Activated T-cell treated with anti-CD3 and anti-CD28 coated beads, Interleukin-2, amount 50 U/mL, for 48 hours (primary cell): Measurements from ENCODE around the gene MAD2L2.
A peak's percentile ranks its signal among the peaks of the same experiment; 100 is the strongest.

Source experiments
- DNase-seq, 2 experiments: peaks; one replicate each; pipeline ENCODE4 v3.0.0-alpha.2; 2020

Gene MAD2L2

GRCh38 chr1:11704691-11705475 lies 23.9 kb upstream of the MAD2L2 start:
- no peak for DNase-seq

- no peak for DNase-seq
Measured at GRCh38 chr1:11704194-11704529, 23.2 kb upstream of the MAD2L2 start.

- no peak for DNase-seq
Measured at GRCh38 chr1:11703357-11704193, 22.6 kb upstream of the MAD2L2 start.

DNA sequence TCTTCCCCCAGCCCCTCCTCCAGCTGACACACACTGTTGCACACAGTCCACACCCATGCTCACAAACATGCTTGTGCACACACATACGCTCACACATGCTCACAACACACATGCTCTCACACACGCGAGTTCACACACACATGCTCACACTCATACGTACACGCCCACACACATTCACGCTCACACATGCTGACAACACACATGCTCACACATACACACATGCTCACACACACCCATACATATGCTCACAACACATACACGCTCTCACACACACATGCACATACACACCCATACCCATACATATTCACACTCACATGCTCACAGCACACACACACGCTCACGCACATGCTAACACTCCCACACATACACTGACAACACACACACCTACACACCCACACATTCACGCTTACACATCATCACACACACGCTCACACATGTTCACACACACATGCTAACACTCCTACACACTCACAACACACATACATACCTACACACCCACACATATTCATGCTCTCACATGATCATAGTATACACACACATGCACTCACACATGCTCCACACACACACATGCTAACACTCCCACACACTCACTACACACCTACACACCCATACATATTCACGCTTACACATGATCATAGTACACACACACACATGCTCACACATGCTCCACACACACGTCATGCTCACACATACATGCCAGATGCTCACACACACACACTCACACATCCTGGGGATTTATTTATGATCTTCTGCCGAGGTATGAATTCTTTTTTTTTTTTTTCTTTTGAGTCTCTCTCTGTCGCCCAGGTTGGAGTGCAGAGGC lies 21.2 kb upstream of the MAD2L2 start:
- DNase-seq, result no peak

- DNase-seq, result no peak
Measured at GRCh38 chr1:11701551-11701961, 20.6 kb upstream of the MAD2L2 start.

- no peak for DNase-seq
Measured at GRCh38 chr1:11700601-11701467, 19.9 kb upstream of the MAD2L2 start.

GRCh38 chr1:11697893-11698210 lies 16.9 kb upstream of the MAD2L2 start:
- DNase-seq, result no peak

DNA sequence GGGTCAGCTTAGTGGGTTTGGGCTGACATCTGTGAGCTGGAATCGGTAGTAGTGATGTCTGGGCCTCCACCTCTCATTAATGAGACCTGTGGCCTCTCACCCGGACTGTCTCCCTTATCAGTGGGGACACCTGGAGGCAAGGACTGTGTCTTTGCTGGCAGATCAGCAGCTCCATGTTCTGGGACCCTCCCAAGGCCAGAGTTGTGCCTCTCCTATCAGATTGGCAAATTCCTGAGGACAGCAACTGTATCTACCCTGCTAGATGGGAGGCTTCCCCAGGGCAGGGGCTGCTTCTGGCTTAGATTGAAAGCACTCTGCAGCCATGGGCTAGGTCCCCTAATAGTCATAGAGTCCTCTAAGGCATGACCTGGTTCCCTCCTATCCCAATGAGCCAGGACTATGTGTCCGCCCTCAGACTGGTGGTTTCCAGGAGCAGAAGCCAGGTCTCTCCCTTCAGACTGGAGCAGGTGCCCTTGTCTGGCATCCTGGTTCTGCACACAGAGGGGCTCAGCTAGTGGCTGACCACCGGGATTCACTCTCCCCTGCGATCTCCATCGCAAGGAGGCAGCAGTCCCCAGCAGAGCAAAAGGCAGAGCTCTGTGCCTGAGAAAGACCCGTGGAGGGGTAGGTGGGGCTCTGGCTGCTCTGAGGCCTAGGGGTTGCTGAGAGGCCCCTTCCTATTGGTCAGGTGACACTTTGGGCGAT lies 16.4 kb upstream of the MAD2L2 start:
- no peak for DNase-seq

DNA sequence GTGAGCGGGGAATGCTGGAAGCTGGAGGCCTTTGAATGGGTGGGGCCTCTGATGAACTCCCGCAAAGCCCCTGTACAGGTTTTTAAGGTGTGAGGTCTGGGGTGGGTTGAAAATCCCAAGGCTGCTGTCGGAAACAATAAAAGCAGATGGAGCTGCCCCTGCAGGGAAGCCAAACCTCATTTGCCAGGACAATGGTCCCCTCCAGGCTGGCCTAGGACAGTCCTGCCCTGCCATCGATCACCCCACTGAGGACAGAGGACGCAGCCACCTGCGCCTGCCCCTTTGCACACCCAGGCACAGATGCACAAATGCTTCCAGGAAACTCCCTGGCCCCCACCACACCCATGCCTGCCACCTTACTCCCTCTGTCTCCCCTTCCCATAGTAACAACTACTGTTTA lies 14.9 kb upstream of the MAD2L2 start:
- DNase-seq, result no peak

DNA sequence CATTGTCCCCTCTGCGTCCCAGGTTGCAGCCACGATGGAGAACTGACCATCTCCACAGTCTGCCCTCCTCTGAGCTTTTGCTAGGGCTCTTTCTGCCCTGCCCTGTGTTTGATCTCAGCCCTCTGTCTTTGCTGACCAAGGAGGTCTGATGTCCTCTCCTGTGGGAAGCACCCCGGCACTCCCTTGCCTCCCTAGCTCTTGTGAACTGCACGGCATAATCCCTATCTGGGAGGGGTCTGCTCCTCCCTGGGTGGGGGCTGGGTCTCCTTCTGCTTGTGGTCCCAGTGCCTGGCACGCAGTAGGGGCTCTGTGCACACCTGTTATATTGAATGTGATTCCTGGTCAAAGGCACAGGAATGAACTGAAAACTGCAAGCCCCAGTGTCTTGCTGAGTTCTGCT lies 13.0 kb upstream of the MAD2L2 start:
- DNase-seq, result no peak

GRCh38 chr1:11693024-11693590 lies 12.2 kb upstream of the MAD2L2 start:
- peak; percentile 58 to 68 for DNase-seq

- DNase-seq, result no peak
Measured at GRCh38 chr1:11691928-11692711, 11.2 kb upstream of the MAD2L2 start.

DNA sequence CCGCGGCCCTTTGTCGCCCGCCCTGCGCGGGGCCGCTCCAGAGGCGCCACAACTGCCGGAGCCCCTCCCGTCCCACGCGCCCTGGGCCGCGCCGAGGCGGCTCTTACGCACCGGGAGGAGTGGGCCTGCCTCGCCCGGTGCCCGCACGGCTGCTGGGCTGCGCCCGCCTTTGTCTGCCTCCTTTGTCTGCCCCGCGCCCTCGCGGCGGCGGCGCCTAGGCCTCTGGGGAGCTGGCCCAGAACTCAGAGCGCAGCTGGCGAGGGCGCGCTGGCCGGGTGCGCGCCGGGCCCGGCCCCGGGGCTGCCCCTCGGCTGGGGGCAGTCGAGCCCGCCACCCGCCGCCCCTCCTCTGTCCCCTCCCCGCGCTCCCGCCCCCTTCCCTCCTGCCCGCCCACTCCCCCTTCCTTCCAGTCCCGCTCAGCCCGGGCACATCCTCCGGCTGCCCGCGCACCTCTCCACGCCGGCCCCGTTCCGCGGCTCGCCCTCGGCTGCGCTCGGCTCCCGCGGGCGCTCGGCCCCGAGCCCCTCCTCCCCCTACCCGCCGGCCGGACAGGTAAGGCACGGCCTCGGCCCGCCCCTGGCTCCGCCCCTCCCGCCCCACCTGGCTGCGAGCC lies 10.5 kb upstream of the MAD2L2 start, which contains the start of gene DRAXIN:
TSS of gene DRAXIN (plus strand) at position 409 of the 613 bp plus-strand sequence. CDS start 14,549 bp downstream, outside the sequence.
- peak; percentile 25 to 34 for DNase-seq

GRCh38 chr1:11690397-11691301 lies 9.7 kb upstream of the MAD2L2 start:
- DNase-seq, result peak in 1 of 2 experiments; percentile 28

DNA sequence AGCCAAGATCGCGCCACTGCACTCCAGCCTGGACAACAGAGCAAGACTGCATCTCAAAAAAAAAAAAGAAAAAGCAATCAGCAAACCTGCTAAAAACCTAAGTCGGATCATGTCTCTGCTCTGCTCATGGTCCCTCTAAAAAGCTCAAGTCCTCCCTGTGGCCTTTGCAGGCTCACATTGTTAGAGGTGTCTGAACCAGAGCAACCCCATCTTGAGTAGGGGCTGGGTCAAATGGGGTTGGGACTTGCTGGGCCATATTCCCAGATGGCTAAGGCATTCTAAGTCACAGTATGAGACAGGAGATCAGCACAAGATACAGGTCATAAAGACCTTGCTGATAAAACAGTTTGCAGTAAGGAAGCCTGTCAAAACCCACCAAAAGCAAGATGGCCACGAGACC lies 7.6 kb upstream of the MAD2L2 start:
- DNase-seq, result no peak

GRCh38 chr1:11685210-11685752 lies 4.3 kb upstream of the MAD2L2 start:
- no peak for DNase-seq

DNA sequence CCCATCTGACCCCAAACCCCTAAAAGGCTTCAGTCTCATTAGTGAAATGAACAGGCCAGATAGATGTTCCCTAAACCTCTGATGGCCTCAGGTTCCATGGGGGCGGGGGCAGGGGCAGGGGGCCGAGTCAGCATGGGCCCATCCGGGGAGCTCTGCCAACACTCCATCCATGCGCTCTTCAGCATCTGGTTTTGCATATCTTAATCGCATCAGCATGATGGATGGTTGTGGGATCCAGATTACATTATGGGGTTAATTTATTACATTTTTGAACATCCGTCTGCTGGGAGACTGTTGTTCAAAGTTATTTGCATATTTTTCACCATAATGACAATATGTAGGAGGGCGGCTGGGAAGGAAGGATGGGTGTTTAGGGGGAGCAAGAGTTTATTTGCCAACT lies 3.1 kb upstream of the MAD2L2 start:
- no peak for DNase-seq

GRCh38 chr1:11682799-11683198 lies 1.9 kb upstream of the MAD2L2 start:
- DNase-seq, result no peak
